IMR-90 (cell line): ENCODE results near the gene SPCS3. TPM values are rescaled to one million over a fixed set of nuclear protein-coding genes. Genes with fewer than 3 reads are reported as not detected.
"Not testable (repeated sequence)": the region's sequence is repeated elsewhere in the genome, so short reads cannot be mapped to it uniquely, and the experiment has no call there.

Experiments
- ATAC-seq: fragments of 200-7000 bp; cut with Tn5 transposase; 2 replicates; pipeline ENCODE4 v1.9.1; 2020; ENCODE audit warnings: low read depth, mild to moderate bottlenecking, moderate library complexity
- BruUV-seq: library from RNA; stranded (reverse); fragments of 400-500 nt; replicated peaks from 2 replicates; lab custom pipeline; 2021; lab: Mats Ljungman, UMichigan
- CTCF ChIA-PET: fragments of 300-600 bp; formaldehyde crosslinking; extraction: SDS; loops from one replicate; lab custom pipeline; 2021; ENCODE audit warnings: antibody characterized with exemption; lab: Yijun Ruan, JAX
- POLR2A ChIA-PET: fragments of 300-600 bp; sonication (Branson Sonifier 250); formaldehyde crosslinking; loops from one replicate; lab custom pipeline; 2022; ENCODE audit warnings: antibody characterized with exemption; ENCODE audit not compliant: unreplicated experiment; lab: Charles Lee
- DNase-seq: peaks from one replicate; pipeline ENCODE4 v3.0.0; 2013
- H2AFZ ChIP-seq: replicated peaks from 2 replicates; pipeline ENCODE3; 2013; ENCODE audit warnings: low read length, mild to moderate bottlenecking; ENCODE audit not compliant: poor library complexity
- H2AK5ac ChIP-seq: 2 replicates; pipeline ENCODE4 v1.6.1; 2013; ENCODE audit warnings: low read depth, low read length, inconsistent platforms
- H2AK9ac ChIP-seq: replicated peaks from 2 replicates; pipeline ENCODE3; 2013; ENCODE audit warnings: mild to moderate bottlenecking, low read depth, low read length, moderate library complexity; ENCODE audit not compliant: poor library complexity
- H2BK120ac ChIP-seq: 2 replicates; pipeline ENCODE4 v1.6.1; 2013; ENCODE audit warnings: low read depth, low read length, inconsistent platforms
- H2BK15ac ChIP-seq: 3 replicates; pipeline ENCODE4 v1.6.1; 2013; ENCODE audit warnings: low read depth, low read length, inconsistent platforms
- H2BK20ac ChIP-seq: 2 replicates; pipeline ENCODE4 v1.6.1; 2013; ENCODE audit warnings: low read depth, mild to moderate bottlenecking, inconsistent platforms, low read length, moderate library complexity
- H2BK5ac ChIP-seq: 2 replicates; pipeline ENCODE4 v1.6.1; 2013; ENCODE audit warnings: mild to moderate bottlenecking, low read depth, low read length, inconsistent platforms; ENCODE audit not compliant: poor library complexity, severe bottlenecking
- H3K14ac ChIP-seq: replicated peaks from 2 replicates; pipeline ENCODE4 v1.6.1; 2013; ENCODE audit warnings: low read depth, low read length, inconsistent platforms
- H3K18ac ChIP-seq: 2 replicates; pipeline ENCODE4 v1.6.1; 2013; ENCODE audit warnings: low read depth, low read length, control low read depth
- H3K23ac ChIP-seq: 2 replicates; pipeline ENCODE4 v1.6.1; 2013; ENCODE audit warnings: low read depth, low read length, inconsistent platforms
- H3K27ac ChIP-seq: 2 replicates; pipeline ENCODE4 v1.5.1; 2013; ENCODE audit warnings: mild to moderate bottlenecking, control low read depth, low read length; ENCODE audit not compliant: insufficient read depth
- H3K27me3 ChIP-seq: 2 replicates; pipeline ENCODE4 v1.6.1; 2013; ENCODE audit warnings: low read length; ENCODE audit not compliant: control insufficient read depth, insufficient read depth
- H3K36me3 ChIP-seq: 2 replicates; pipeline ENCODE4 v1.6.1; 2013; ENCODE audit warnings: low read length, mixed read lengths; ENCODE audit not compliant: control insufficient read depth, insufficient read depth
- H3K4ac ChIP-seq: 2 replicates; pipeline ENCODE4 v1.6.1; 2013; ENCODE audit warnings: low read depth, low read length, inconsistent platforms
- H3K4me1 ChIP-seq: 2 replicates; pipeline ENCODE4 v1.6.1; 2013; ENCODE audit warnings: low read length, mixed read lengths; ENCODE audit not compliant: control insufficient read depth, insufficient read depth
- H3K4me2 ChIP-seq: 2 replicates; pipeline ENCODE4 v1.6.1; 2013; ENCODE audit warnings: low read depth, mild to moderate bottlenecking, control low read depth, low read length, moderate library complexity
- H3K4me3 ChIP-seq: 2 replicates; pipeline ENCODE4 v1.5.1; 2013; ENCODE audit warnings: low read depth, mild to moderate bottlenecking, control low read depth, low read length, moderate library complexity; ENCODE audit not compliant: insufficient read depth
- H3K56ac ChIP-seq: 2 replicates; pipeline ENCODE4 v1.6.1; 2013; ENCODE audit warnings: low read length, inconsistent platforms; ENCODE audit not compliant: insufficient read depth; ENCODE audit errors: extremely low read depth
- H3K79me1 ChIP-seq, 2 experiments: 2 replicates each; pipeline ENCODE4 v1.6.1; 2013; ENCODE audit warnings: low read length in 2 of 2, inconsistent platforms in 1 of 2, low read depth in 1 of 2
- H3K9ac ChIP-seq: 2 replicates; pipeline ENCODE4 v1.6.1; 2013; ENCODE audit warnings: low read depth, low read length, control low read depth
- H3K9me1 ChIP-seq: 2 replicates; pipeline ENCODE4 v1.6.1; 2013; ENCODE audit warnings: low read length, inconsistent platforms; ENCODE audit not compliant: insufficient read depth
- H3K9me3 ChIP-seq: 2 replicates; pipeline ENCODE4 v1.6.1; 2013; ENCODE audit warnings: low read length; ENCODE audit not compliant: control insufficient read depth, insufficient read depth
- H4K20me1 ChIP-seq: 2 replicates; pipeline ENCODE4 v1.6.1; 2013; ENCODE audit warnings: low read length, inconsistent platforms; ENCODE audit not compliant: insufficient read depth
- H4K5ac ChIP-seq: 2 replicates; pipeline ENCODE4 v1.6.1; 2013; ENCODE audit warnings: mild to moderate bottlenecking, low read depth, low read length, control low read depth
- H4K8ac ChIP-seq, 2 experiments: 2 replicates each; pipeline ENCODE4 v1.6.1; 2013; ENCODE audit warnings: low read depth in 2 of 2, low read length in 2 of 2, control low read depth in 1 of 2, inconsistent platforms in 1 of 2
- H4K91ac ChIP-seq: 2 replicates; pipeline ENCODE4 v1.6.1; 2013; ENCODE audit warnings: low read depth, low read length, inconsistent platforms; ENCODE audit not compliant: insufficient read depth
- WGBS, 2 experiments: methylation state at CpG; one replicate each; pipeline versions ENCODE4 v1.1.5 to v1.1.7; 2013; ENCODE audit warnings: missing lambda C conversion rate in 2 of 2; ENCODE audit not compliant: insufficient read length in 1 of 2; ENCODE audit errors: extremely low coverage in 2 of 2; 5-methylcytosine and 5-hydroxymethylcytosine counted together
- dilution Hi-C: fragments of 300-500 bp; cut with HindIII; formaldehyde crosslinking; loops from one replicate; pipeline ENCODE4 v1.14.3; 2018; ENCODE audit warnings: low sequenced_read_pairs; ENCODE audit not compliant: unreplicated experiment
- in situ Hi-C: fragments of 300-500 bp; cut with MboI; formaldehyde crosslinking; loops from 3 replicates; pipeline ENCODE4 v1.14.3; 2019; ENCODE audit warnings: low sequenced_read_pairs, inconsistent platforms, mixed read lengths
- intact Hi-C: fragments of 100-400 bp; cut with micrococcal nuclease; formaldehyde crosslinking; loops from 2 replicates; pipeline ENCODE4 v1.10.0; 2022
- polyA plus RNA-seq, 3 experiments: library from polyadenylated mRNA; depleted of rRNA; stranded (reverse); fragments of >200 nt; gene quantifications; 2 replicates each; pipeline ENCODE4 v1.2.3, GENCODE V29; 2012; ENCODE audit warnings: low replicate concordance in 1 of 3
- total RNA-seq: library from RNA; depleted of rRNA; stranded (reverse); fragments of >200 nt; gene quantifications from 2 replicates; pipeline ENCODE4 v1.2.3, GENCODE V29; 2012

The SPCS3 gene
- total and polyA plus RNA-seq, 2 of the 4 experiments (the other 2 are of a cell fraction) = 41.6 to 77.4 TPM

DNA sequence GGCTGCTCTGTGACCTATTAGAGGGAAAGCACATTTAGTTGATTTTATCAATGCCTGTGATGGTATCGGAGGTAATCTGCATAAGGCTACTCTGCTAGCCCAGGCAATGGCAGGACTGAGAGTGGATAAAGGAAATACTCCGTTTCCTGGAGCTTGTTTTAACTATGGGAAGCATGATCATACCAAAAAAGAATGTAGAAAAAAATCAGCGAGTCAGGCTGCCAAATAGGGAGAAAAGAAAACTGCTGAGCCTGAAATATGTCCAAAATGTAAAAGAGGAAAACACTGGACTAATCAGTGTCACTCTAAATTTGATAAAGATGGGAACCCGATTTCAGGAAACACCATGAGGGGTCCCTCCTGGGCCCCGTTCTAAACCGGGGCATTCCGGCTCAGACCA lies 25.6 kb downstream of the SPCS3 start:
- H2BK120ac ChIP-seq = peak overlapping the region; percentile 73; the same call in 1 of the 2 replicates
- H4K8ac ChIP-seq, H3K9me1 ChIP-seq, H2BK15ac ChIP-seq, H4K5ac ChIP-seq, H3K56ac ChIP-seq, H2AK5ac ChIP-seq, H3K27me3 ChIP-seq, H3K14ac ChIP-seq, ATAC-seq, H2AFZ ChIP-seq, H3K18ac ChIP-seq, H4K20me1 ChIP-seq, H3K4me1 ChIP-seq, BruUV-seq, H3K27ac ChIP-seq, intact Hi-C loops, H3K4me3 ChIP-seq, H2AK9ac ChIP-seq, H3K36me3 ChIP-seq, dilution Hi-C loops, H3K23ac ChIP-seq, H3K9ac ChIP-seq, POLR2A ChIA-PET: not testable (repeated sequence)
- peaks cover 4 to 15% of the 10 kb centered on the region in 2 experiments; a peak in 3 of 4 replicates for H3K79me1 ChIP-seq
- H4K91ac ChIP-seq = 0 out of 2 replicates have a peak overlapping the region, but pooled peaks have one; percentile 12
- CTCF ChIA-PET = interaction anchor here (0.6 kb wide), 1 partner anchor 326 kb away, joined by 5 read pairs; no protein-coding TSS in a partner anchor
- H3K4ac ChIP-seq = 0 out of 2 replicates have a peak overlapping the region, but pooled peaks have one; percentile 20
- WGBS, 2 experiments = 40% methylated on average over 1 of the region's 7 CpGs; no CpG with 5 or more reads in 1 of the 2 experiments
- in situ Hi-C loops = loop anchor here (25.0 kb wide), 3 partner anchors 783 to 1983 kb away; no protein-coding TSS in a partner anchor
- peaks cover 24% of the 10 kb centered on the region for H3K9me3 ChIP-seq
- H2BK20ac ChIP-seq = 0 out of 2 replicates have a peak overlapping the region, but pooled peaks have one; percentile 9
- peak overlapping the region; percentile 10 for H2BK5ac ChIP-seq
- H3K4me2 ChIP-seq = peak overlapping the region; percentile 27; the same call in 1 of the 2 replicates
- peak; percentile 34 for DNase-seq

DNA sequence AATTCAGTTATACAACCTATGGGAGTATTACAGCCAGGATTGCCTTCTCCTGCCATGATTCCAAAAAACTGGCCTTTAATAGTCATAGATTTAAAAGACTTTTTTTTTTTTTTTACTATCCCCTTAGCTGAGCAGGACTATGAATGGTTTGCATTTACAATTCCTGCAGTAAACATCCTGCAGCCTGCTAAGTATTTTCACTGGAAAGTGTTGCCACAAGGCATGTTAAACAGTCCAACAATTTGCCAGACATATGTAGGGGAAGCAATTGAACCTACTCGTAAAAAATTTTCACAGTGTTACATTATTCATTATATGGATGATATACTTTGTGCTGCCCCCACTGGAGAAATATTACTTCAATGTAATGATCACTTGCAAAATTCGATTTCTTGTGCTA lies 27.1 kb downstream of the SPCS3 start:
- H3K56ac ChIP-seq, dilution Hi-C loops, H3K23ac ChIP-seq, H3K4ac ChIP-seq, H3K27ac ChIP-seq, H3K9me1 ChIP-seq, H2BK20ac ChIP-seq, H3K14ac ChIP-seq, H4K91ac ChIP-seq, BruUV-seq, H4K20me1 ChIP-seq, intact Hi-C loops, H2AK9ac ChIP-seq, H3K4me3 ChIP-seq, H2BK120ac ChIP-seq, H3K36me3 ChIP-seq, H3K9ac ChIP-seq, H2AFZ ChIP-seq, H2BK15ac ChIP-seq, H2BK5ac ChIP-seq, ATAC-seq, H3K18ac ChIP-seq, H3K79me1 ChIP-seq, H3K4me2 ChIP-seq, H2AK5ac ChIP-seq, H3K27me3 ChIP-seq, H3K4me1 ChIP-seq, H4K5ac ChIP-seq, H4K8ac ChIP-seq, DNase-seq, POLR2A ChIA-PET: not testable (repeated sequence)
- in situ Hi-C loops = loop anchor here (25.0 kb wide), 3 partner anchors 785 to 1985 kb away; no protein-coding TSS in a partner anchor
- no CpG with 5 or more reads among the region's 2 CpGs for WGBS, 2 experiments
- H3K9me3 ChIP-seq = peaks cover 24% of the 10 kb centered on the region
- CTCF ChIA-PET = interaction anchor here (0.9 kb wide), 1 partner anchor 10 kb away, joined by 3 read pairs; no protein-coding TSS in a partner anchor
